GM23338 (cell line): ENCODE results near the gene AGBL4. TPM values are rescaled to one million over a fixed set of nuclear protein-coding genes. Genes with fewer than 3 reads are reported as not detected.

Experiments
- ATAC-seq: fragments of 200-7000 bp; cut with Tn5 transposase; 3 replicates; pipeline ENCODE4 v1.9.1; 2020
- DNase-seq: peaks from one replicate; pipeline ENCODE4 v3.0.0-alpha.2; 2015; ENCODE audit warnings: low spot score
- H2AFZ ChIP-seq: fragments of 200-600 bp; sonication (generic); 2 replicates; pipeline ENCODE4 v1.8.0; 2016; ENCODE audit warnings: antibody characterized with exemption, mild to moderate bottlenecking, moderate library complexity
- H3F3A ChIP-seq: fragments of 200-600 bp; sonication (generic); replicated peaks from 2 replicates; pipeline ENCODE4 v1.8.0; 2017; ENCODE audit warnings: antibody characterized with exemption, mixed run types, low read depth
- H3K27ac ChIP-seq: fragments of 200-600 bp; sonication (generic); 2 replicates; pipeline ENCODE4 v1.6.1; 2016; ENCODE audit warnings: low read depth
- H3K27me3 ChIP-seq: fragments of 200-600 bp; sonication (generic); 2 replicates; pipeline ENCODE4 v1.8.0; 2016; ENCODE audit warnings: mild to moderate bottlenecking, mixed run types, moderate library complexity; ENCODE audit not compliant: insufficient read depth
- H3K36me3 ChIP-seq: fragments of 200-600 bp; sonication (generic); 2 replicates; pipeline ENCODE4 v1.8.0; 2016; ENCODE audit warnings: mild to moderate bottlenecking; ENCODE audit not compliant: insufficient read depth
- H3K4me1 ChIP-seq: fragments of 200-600 bp; sonication (generic); 2 replicates; pipeline ENCODE4 v1.8.0; 2016; ENCODE audit warnings: mild to moderate bottlenecking, moderate library complexity; ENCODE audit not compliant: insufficient read depth
- H3K4me2 ChIP-seq: fragments of 200-600 bp; sonication (generic); 2 replicates; pipeline ENCODE4 v1.7.1; 2017; ENCODE audit warnings: mixed run types
- H3K4me3 ChIP-seq: fragments of 200-600 bp; sonication (generic); 2 replicates; pipeline ENCODE4 v1.6.1; 2016; ENCODE audit warnings: mixed run types
- H3K79me2 ChIP-seq: fragments of 200-600 bp; sonication (generic); replicated peaks from 2 replicates; pipeline ENCODE4 v1.8.0; 2017; ENCODE audit warnings: mild to moderate bottlenecking; ENCODE audit not compliant: insufficient read depth
- H3K9me2 ChIP-seq: fragments of 200-600 bp; sonication (generic); 2 replicates; pipeline ENCODE4 v1.8.0; 2017; ENCODE audit not compliant: insufficient read depth
- H4K20me1 ChIP-seq: fragments of 200-600 bp; sonication (generic); replicated peaks from 2 replicates; pipeline ENCODE4 v1.8.0; 2017; ENCODE audit warnings: mild to moderate bottlenecking; ENCODE audit not compliant: insufficient read depth
- H3K27ac Mint-ChIP-seq: 2 replicates; pipeline ENCODE4 v1.8.0; 2020; ENCODE audit warnings: inconsistent platforms, mild to moderate bottlenecking, moderate library complexity, mixed read lengths
- H3K27me3 Mint-ChIP-seq: 3 replicates; pipeline ENCODE4 v1.8.0; 2022; ENCODE audit warnings: low read depth, mild to moderate bottlenecking, moderate library complexity, mixed read lengths, inconsistent platforms; ENCODE audit not compliant: insufficient read depth, poor library complexity
- H3K36me3 Mint-ChIP-seq: 3 replicates; pipeline ENCODE4 v1.8.0; 2021; ENCODE audit warnings: low read depth, mild to moderate bottlenecking, inconsistent platforms, moderate library complexity, mixed read lengths
- H3K4me1 Mint-ChIP-seq: 3 replicates; pipeline ENCODE4 v1.8.0; 2020; ENCODE audit warnings: mild to moderate bottlenecking, inconsistent platforms, mixed read lengths
- H3K4me3 Mint-ChIP-seq: 3 replicates; pipeline ENCODE4 v1.8.0; 2021; ENCODE audit warnings: moderate library complexity, mild to moderate bottlenecking, inconsistent platforms, mixed read lengths
- H3K9me3 Mint-ChIP-seq: 3 replicates; pipeline ENCODE4 v1.8.0; 2020; ENCODE audit warnings: moderate library complexity, mild to moderate bottlenecking, inconsistent platforms, mixed read lengths
- CREB1 ChIP-seq: fragments of 250-450 bp; sonication (Bioruptor Pico); IDR thresholded peaks from 2 replicates; pipeline ENCODE4 v1.5.0; 2020; ENCODE audit warnings: low read depth, mild to moderate bottlenecking, moderate library complexity
- CTCF ChIP-seq, 2 experiments: fragments of 200-600 bp in 1 of 2; sonication (generic) in 1 of 2; conservative IDR thresholded peaks; 2 replicates each; pipeline versions ENCODE4 v1.5.1 to v1.6.1; 2016 to 2017; ENCODE audit warnings: antibody characterized with exemption in 2 of 2, low read depth in 2 of 2, mild to moderate bottlenecking in 2 of 2, moderate library complexity in 1 of 2
- ETS1 ChIP-seq: IDR thresholded peaks from 2 replicates; pipeline ENCODE4 v1.6.1; 2016; ENCODE audit warnings: antibody characterized with exemption
- EZH2 ChIP-seq: fragments of 200-600 bp; sonication (generic); IDR thresholded peaks from one replicate; pipeline ENCODE4 v1.8.0; 2017; ENCODE audit warnings: antibody characterized with exemption, mild to moderate bottlenecking, low read depth; ENCODE audit not compliant: unreplicated experiment
- EZH2phosphoT487 ChIP-seq: fragments of 200-600 bp; sonication (generic); IDR thresholded peaks from one replicate; pipeline ENCODE4 v1.8.1; 2018; ENCODE audit warnings: antibody characterized with exemption; ENCODE audit not compliant: unreplicated experiment
- JUNB ChIP-seq: IDR thresholded peaks from one replicate; pipeline ENCODE4 v1.6.1; 2016; ENCODE audit warnings: antibody characterized with exemption; ENCODE audit not compliant: unreplicated experiment
- POLR2AphosphoS5 ChIP-seq: IDR thresholded peaks from 2 replicates; pipeline ENCODE4 v1.6.1; 2016; ENCODE audit warnings: antibody characterized with exemption, low read depth
- ZNF462 ChIP-seq: fragments of 250-450 bp; sonication (Bioruptor Pico); IDR thresholded peaks from 2 replicates; pipeline ENCODE4 v1.5.0; 2020; ENCODE audit warnings: mild to moderate bottlenecking, moderate library complexity
- polyA plus RNA-seq: library from polyadenylated mRNA; unstranded; fragments of >200 nt; fragmentation: Nextera tagmentation; extraction: Ambion mirVana; gene quantifications from 2 replicates; pipeline ENCODE4 v1.2.1, GENCODE V29; 2016
- total RNA-seq: library from RNA; depleted of rRNA; stranded (reverse); fragments of >200 nt; shearing (Covaris generic); gene quantifications from 2 replicates; pipeline ENCODE4 v1.2.3, GENCODE V29; 2014

AGBL4 gene
- total and polyA plus RNA-seq, 2 experiments from 2014 or later: 0.91 to 1.5 TPM

GRCh38 chr1:49576327-49576901 is 447.3 kb downstream of the AGBL4 start (continued):
- TF ChIP-seq CTCF (conservative IDR thresholded peaks at IDR 0.05; ENCODE audit: low read depth in 2 of 2) (no peak), ZNF462 (CRISPR knock-in tag) (no peak)

- Histone ChIP-seq H3K4me2 (no peak overlapping the region), H3K4me3 (no peak overlapping the region), H3K9me2 (no peaks in the 10 kb centered on the region), H3F3A (no peaks in the 10 kb centered on the region), H2AFZ (no peak overlapping the region), H3K79me2 (no peaks in the 10 kb centered on the region), H3K27ac (no peak overlapping the region), H4K20me1 (no peaks in the 10 kb centered on the region), H3K36me3 (peaks cover 8% of the 10 kb centered on the region; the same call in 1 of the 2 replicates), H3K27me3 (no peaks in the 10 kb centered on the region), H3K4me1 (no peaks in the 10 kb centered on the region)
- peaks cover 1% of the 10 kb centered on the region for H3K27me3 Mint-ChIP-seq
- no peak overlapping the region for H3K4me3 Mint-ChIP-seq
- DNase-seq (no peak), ATAC-seq (no peak)
- TF ChIP-seq ETS1 (no peak), CREB1 (CRISPR knock-in tag) (no peak), POLR2AphosphoS5 (no peak), EZH2phosphoT487 (no peak), CTCF (conservative IDR thresholded peaks at IDR 0.05; ENCODE audit: low read depth in 2 of 2) (no peak), JUNB (no peak), EZH2 (no peak)
- peaks cover 85% of the 10 kb centered on the region for H3K9me3 Mint-ChIP-seq
- H3K27ac Mint-ChIP-seq: no peak overlapping the region
- peaks cover 31% of the 10 kb centered on the region for H3K36me3 Mint-ChIP-seq
- H3K4me1 Mint-ChIP-seq: no peaks in the 10 kb centered on the region
Observed at GRCh38 chr1:49556676-49557234, 467.0 kb downstream of the AGBL4 start.
